Measurements from ENCODE around the gene FASTKD2.
A peak's percentile ranks its signal among the peaks of the same experiment; 100 is the strongest.
"Not testable (repeated sequence)": the region's sequence is repeated elsewhere in the genome, so short reads cannot be mapped to it uniquely, and the experiment has no call there.

The FASTKD2 gene

GRCh38 chr2:206784559-206785353 lies 19.4 kb downstream of the FASTKD2 start:
- FAIRE-seq (no peak), DNase-seq (ENCODE audit: insufficient read length, low spot score) (no peak)

GRCh38 chr2:206790311-206790935 lies 25.0 kb downstream of the FASTKD2 start:
- FAIRE-seq: no peak
- DNase-seq (ENCODE audit: insufficient read length, low spot score): no peak

- FAIRE-seq (no peak), DNase-seq (ENCODE audit: insufficient read length, low spot score) (no peak)
Measured at GRCh38 chr2:206792645-206793044, 27.2 kb downstream of the FASTKD2 start.

DNA sequence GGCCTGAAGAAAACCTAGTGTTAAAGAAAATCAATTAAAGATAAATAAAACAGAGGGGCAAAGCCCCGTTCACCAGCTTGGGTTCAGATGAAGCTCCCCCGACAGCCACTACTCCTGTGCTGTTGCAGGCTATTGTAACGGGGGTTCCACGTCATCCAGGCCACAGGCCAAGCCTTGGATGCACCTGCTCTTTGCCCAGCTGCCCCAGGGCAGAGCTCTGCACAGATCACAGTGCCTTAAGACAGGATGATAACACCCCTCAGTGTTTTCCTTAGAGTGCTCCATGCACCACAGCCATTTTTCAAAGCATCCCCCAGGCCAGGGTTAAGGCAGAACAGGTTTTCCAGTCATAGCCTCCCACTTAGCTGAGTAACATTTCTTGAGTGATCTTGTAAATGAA lies 32.0 kb downstream of the FASTKD2 start:
- FAIRE-seq: no peak
- no peak for DNase-seq (ENCODE audit: insufficient read length, low spot score)

- DNase-seq (ENCODE audit: insufficient read length, low spot score) (no peak), FAIRE-seq (no peak)
Measured at GRCh38 chr2:206798000-206798399, 32.6 kb downstream of the FASTKD2 start.

DNA sequence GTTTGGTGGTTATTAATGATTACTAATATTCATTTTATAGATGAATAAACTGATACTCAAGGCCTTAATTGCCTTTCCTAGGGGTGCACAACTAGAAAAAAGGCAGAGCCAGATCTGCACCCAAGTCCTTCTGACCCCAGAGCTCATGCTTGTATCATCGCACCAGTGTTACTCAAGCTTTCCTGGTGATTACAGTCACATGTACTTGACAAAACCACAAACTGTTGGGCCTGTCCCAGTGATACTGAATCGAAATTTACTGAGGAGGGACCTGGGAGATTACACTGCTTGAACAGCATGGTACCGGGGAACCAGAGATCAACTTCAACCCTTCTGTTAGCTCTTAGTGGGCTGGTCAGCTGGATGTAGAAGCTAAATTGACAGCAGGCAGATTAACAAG lies 33.7 kb downstream of the FASTKD2 start:
- DNase-seq (ENCODE audit: insufficient read length, low spot score): no peak
- no peak for FAIRE-seq

DNA sequence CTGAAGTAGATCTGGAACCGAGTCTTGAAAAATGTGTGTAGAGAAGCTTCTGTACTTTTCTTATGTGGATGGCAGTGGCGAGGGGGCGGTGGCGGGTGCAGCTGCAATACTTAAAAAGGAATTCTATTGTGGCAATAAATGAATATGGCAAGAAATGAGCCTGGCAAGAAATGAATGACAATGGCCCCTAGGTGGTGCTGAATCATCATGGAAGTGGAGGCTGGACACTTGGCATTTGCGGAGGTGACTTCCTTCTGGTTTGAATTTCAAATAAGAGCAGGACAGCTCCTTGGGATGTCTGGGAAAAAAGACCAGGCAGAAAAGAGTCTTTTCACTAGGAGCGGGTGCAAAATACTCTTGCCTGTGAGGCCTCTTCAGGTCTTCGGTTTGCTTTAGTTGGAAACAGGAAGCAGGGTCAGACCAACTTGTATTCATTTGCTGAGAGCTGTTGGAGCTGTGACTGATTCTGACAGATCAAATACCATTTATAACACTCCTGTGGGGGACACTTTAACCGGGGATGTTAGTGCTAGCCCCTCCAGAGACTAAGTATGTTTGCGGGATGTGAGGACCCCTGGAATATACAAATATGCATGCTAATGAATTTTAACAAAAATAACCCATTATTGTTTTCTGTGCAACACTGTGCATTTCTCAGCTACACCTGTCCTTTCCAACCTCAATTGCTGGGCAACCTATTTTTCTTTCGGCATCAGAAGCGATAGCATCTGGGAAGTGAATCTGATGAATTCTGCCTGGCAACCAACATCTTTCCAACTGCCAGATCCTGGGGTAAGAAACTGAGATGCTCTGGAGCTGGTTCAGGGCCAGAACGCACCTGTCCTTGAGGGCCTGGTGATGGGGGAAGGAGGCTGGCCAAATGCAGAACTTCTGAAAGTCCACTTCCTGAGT lies 35.4 kb downstream of the FASTKD2 start:
- DNase-seq (ENCODE audit: insufficient read length, low spot score) (peak; percentile 55), FAIRE-seq (peak; percentile 80)

GRCh38 chr2:206801418-206802189 lies 36.2 kb downstream of the FASTKD2 start:
- FAIRE-seq (no peak), DNase-seq (ENCODE audit: insufficient read length, low spot score) (no peak)

DNA sequence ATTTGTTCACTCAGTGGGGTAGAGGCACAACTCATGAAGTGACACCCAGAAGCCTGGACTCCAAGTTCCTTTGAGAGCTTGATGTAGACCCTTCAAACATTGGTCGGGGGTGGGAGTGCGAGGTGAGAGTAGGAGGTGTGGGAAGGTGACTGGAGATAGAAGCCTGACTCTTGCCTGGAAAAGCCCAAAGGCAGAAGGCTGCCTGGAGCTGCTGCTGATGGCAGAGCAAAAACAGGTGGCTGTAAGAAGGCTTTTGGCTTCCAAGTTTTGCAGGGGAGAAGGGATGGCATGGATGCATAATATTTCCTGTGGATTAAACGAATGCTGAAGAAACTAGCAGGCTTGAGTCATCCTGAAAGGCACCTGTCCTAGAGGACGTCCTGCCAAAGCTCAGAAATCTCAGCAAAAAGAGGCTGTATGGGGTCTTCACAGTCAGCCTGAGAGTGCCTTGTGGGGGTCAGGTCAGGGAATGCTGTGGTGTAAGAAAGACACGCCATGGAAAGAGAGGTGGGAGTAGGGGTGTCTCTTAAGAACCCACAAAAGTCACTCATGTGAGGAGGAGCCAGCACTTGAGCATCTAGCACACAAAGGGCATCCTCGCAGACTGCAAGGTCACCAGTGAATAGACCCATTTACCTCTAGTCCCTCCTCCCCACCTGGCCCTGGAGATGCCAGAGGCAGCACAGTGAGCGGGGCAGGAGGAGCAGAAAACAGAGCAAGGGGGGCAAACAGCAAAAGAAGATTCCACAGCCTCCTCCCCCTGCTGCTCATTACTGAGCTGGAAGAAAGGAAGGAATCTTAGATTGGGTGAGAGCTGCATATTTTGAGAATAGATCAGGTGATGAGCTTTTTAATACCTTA lies 37.5 kb downstream of the FASTKD2 start:
- DNase-seq (ENCODE audit: insufficient read length, low spot score) (no peak), FAIRE-seq (no peak)

DNA sequence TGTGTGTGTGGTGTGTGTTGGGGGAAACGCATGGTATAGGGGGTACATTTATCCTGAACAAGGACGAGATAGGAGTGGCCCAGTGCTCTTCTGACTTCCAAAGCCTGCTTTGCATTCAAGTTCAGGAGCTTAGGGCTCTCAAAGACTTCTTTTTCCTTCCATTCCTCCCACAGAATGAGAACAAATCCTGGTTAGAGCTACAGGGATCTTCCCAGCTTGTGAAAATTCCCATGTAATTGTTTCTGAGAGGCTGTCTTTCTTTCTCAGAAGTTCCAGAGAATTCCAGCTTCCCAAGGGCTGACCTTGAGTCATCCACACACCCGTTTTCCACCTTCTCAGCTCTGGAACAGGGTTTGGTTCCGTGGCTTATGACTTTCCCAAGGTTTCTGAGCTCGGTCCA lies 38.9 kb downstream of the FASTKD2 start:
- FAIRE-seq (no peak), DNase-seq (ENCODE audit: insufficient read length, low spot score) (no peak)

- FAIRE-seq: no peak
- no peak for DNase-seq (ENCODE audit: insufficient read length, low spot score)
Measured at GRCh38 chr2:206805887-206806607, 40.6 kb downstream of the FASTKD2 start.

DNA sequence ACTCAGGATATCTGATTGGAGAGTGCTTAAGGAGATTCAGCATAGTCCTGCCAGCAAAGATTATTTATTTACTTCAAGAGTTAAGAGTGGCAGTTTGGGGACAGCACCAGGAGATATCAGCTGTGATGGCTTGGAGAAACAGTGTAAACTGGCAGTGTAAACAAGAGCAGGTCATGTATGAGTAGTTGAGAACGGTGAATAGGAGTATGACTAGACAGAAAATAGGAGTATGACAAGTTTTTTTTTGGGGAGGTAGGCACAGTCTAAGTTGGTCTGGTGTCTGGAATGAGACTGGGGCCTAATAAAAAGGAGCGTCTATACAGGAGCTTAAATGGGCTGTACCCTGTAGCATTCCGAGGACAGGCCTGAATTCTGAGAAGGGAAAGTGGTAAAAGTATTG lies 42.2 kb downstream of the FASTKD2 start:
- DNase-seq (ENCODE audit: insufficient read length, low spot score); FAIRE-seq: not testable (repeated sequence)

- not testable (repeated sequence) for DNase-seq (ENCODE audit: insufficient read length, low spot score); FAIRE-seq
Measured at GRCh38 chr2:206812471-206812870, 47.1 kb downstream of the FASTKD2 start.

DNA sequence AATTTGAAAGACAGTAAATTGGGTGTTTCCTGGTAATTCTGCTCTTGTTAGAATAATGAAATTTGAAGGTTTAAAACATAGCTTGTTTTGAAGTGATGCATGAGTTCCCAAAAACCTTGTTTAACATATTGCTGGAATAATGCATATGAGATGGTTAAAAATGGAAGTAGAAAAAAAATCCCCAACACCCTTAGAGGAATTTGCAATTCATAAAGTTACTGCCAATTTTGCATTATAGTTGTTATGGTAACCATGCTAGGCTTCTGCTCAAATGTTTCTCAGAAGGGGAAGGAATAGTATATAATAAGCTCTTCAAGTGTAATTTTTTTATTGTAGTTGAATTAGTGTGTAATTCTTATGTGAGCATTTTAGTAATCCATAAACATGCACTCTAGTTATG lies 49.1 kb downstream of the FASTKD2 start:
- FAIRE-seq: no peak
- no peak for DNase-seq (ENCODE audit: insufficient read length, low spot score)

DNA sequence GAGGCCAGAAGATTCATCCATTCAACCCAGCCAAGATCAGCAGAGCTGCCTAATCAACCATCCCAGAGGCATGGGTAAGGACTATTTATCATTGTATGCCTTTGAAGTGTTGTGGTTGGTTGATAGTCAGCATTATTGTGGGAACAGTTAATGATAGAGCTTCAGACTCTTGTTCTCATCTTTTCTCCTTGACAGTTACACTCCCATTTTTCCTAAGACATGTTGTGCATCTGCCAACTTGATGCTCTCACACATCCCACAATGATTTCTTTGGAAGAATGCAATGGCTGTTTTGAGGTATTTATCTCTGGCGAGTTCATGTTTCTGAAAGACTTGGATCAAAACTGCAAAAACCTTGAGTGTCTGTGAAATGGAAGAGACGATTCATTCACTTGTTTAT lies 55.4 kb downstream of the FASTKD2 start:
- FAIRE-seq (no peak), DNase-seq (ENCODE audit: insufficient read length, low spot score) (no peak)

GRCh38 chr2:206823178-206823577 lies 57.8 kb downstream of the FASTKD2 start:
- no peak for DNase-seq (ENCODE audit: insufficient read length, low spot score)
- FAIRE-seq: no peak

DNA sequence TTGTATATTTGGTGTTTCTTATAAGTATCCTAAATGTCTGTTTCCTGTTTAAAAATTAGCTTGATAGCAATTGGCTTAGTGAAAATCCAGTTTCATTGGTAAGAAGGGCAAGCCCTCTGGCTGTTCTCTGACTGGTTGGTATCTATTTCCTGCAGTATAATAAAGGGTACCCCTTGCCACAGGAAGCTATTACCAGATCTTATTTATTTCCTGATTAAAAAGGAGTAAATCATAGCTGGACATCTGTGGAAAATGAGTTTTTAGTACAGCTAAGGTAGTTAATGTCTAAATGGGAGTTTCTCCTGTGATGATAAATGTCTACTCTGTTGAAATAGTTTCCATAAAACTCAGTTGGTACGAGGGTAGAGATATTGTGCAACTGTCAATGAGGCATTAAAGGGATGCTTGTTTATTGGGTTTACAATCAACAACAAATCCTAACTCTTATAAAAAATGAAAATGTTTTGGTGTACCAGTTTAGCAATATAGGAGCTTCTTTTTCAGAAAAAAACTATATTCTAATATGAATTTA lies 58.7 kb downstream of the FASTKD2 start:
- DNase-seq (ENCODE audit: insufficient read length, low spot score) (no peak), FAIRE-seq (no peak)

GRCh38 chr2:206824993-206825392 lies 59.6 kb downstream of the FASTKD2 start:
- DNase-seq (ENCODE audit: insufficient read length, low spot score): no peak
- FAIRE-seq: no peak

All from HTR-8/SVneo (cell line).